Adrenal gland (tissue), 12 donors: ENCODE data around the gene NMRK1. TPM values are rescaled to one million over a fixed set of nuclear protein-coding genes. Genes with fewer than 3 reads are reported as not detected.
A peak's percentile ranks its signal among the peaks of the same experiment; 100 is the strongest.

Experiments used
- DNase-seq, 7 donors: peaks; one replicate each; pipeline ENCODE4 v3.0.0-alpha.2; 2019 to 2020
- H3K27ac ChIP-seq, 5 donors: fragments of 200-600 bp; sonication (generic) in 4 of 5; 1 replicate in 3 of 5; 2 replicates in 2 of 5; pipeline versions ENCODE4 v1.5.1 to v1.8.0; 2016 to 2020; ENCODE audit warnings: mild to moderate bottlenecking in 1 of 5
- H3K27me3 ChIP-seq: fragments of 200-600 bp; 2 replicates; pipeline ENCODE4 v1.8.0; 2021
- H3K36me3 ChIP-seq, 2 donors: fragments of 200-600 bp; replicated peaks in 1 of 2; 1 replicate in 1 of 2; 2 replicates in 1 of 2; pipeline versions ENCODE4 v1.5.1 to v1.8.0; 2018 to 2022
- H3K4me1 ChIP-seq, 2 donors: fragments of 200-600 bp; replicated peaks in 1 of 2; 1 replicate in 1 of 2; 2 replicates in 1 of 2; pipeline versions ENCODE4 v1.5.1 to v1.8.0; 2018 to 2021
- H3K4me3 ChIP-seq, 4 donors: fragments of 200-600 bp; sonication (generic) in 3 of 4; one replicate each; pipeline ENCODE4 v1.5.1; 2016 to 2018
- H3K9me3 ChIP-seq, 3 donors: fragments of 200-600 bp; sonication (generic) in 1 of 3; replicated peaks in 1 of 3; 1 replicate in 2 of 3; 2 replicates in 1 of 3; pipeline versions ENCODE4 v1.5.1 to v1.8.0; 2016 to 2021
- CTCF ChIP-seq, 6 experiments: fragments of 450-650 bp in 4 of 6; fragments of 200-600 bp in 2 of 6; sonication (generic) in 1 of 6; IDR thresholded peaks; 1 replicate in 5 of 6; 2 replicates in 1 of 6; pipeline versions ENCODE4 v1.5.1 to v1.8.0; 2016 to 2021; ENCODE audit warnings: antibody characterized with exemption in 6 of 6, mild to moderate bottlenecking in 2 of 6, moderate library complexity in 1 of 6
- POLR2A ChIP-seq, 2 donors: fragments of 450-650 bp; IDR thresholded peaks; one replicate each; pipeline ENCODE4 v1.6.1; 2017; ENCODE audit warnings: antibody characterized with exemption in 2 of 2, mild to moderate bottlenecking in 2 of 2, moderate library complexity in 1 of 2
- WGBS, 4 donors: extraction: QIAGEN DNeasy Blood & Tissue Kit in 2 of 4; methylation state at CpG; one replicate each; pipeline versions ENCODE4 v1.1.5 to v1.1.7; 2013 to 2017; 5-methylcytosine and 5-hydroxymethylcytosine counted together
- intact Hi-C, 2 donors: fragments of 100-400 bp; cut with DNase I; formaldehyde crosslinking; loops; one replicate each; pipeline versions ENCODE4 v1.14.1 to v1.15.0; 2022 to 2023
- polyA plus RNA-seq, 3 donors: library from polyadenylated mRNA; stranded (reverse); fragments of 200-250 nt in 2 of 3; fragments of 350-450 nt in 1 of 3; fragmentation: Illumina TruSeq in 1 of 3; extraction: RNeasy Lipid Tissue Mini Kit (QIAGEN cat#74804) in 1 of 3; gene quantifications; one replicate each; pipeline ENCODE4 v1.2.3, GENCODE V29; 2013 to 2014
- total RNA-seq, 9 donors: library from RNA; depleted of rRNA in 4 of 9; stranded (reverse); fragments of >200 nt in 4 of 9; fragments of 120-200 nt in 1 of 9; fragmentation: NEBNext Ultra II Directional in 1 of 9; extraction: Animal tissue kit (Norgen Biotek cat#: 25700) in 1 of 9; gene quantifications; one replicate each; pipeline versions ENCODE4 v1.1.0 to v1.2.4, GENCODE V29; 2013 to 2023
- donor health status: healthy with polysubstance abuse.
- donor health status: Bipolar disorder and iron deficiency.
- donor health status: DM: yes; HTN: yes; CAD: no.
- donor health status: DM: no; HTN: no; CAD: no.
- donor health status: DM: no; HTN: no; CAD: no.
- donor health status: DM: yes; HTN: yes; CAD: no.

NMRK1 gene
- total and polyA plus RNA-seq, 12 donors: 4.3 to 93.2 (median 21.3) TPM

- WGBS, 4 donors: 88 to 94% (median 90%) methylated on average over 1 of the region's 1 CpG
- intact Hi-C loops: no loop called here
- Histone ChIP-seq H3K36me3 (peaks cover 0 to 6% of the 10 kb centered on the region in 2 donors), H3K27ac (no peak overlapping the region), H3K27me3 (no peaks in the 10 kb centered on the region), H3K9me3 (no peaks in the 10 kb centered on the region), H3K4me3 (no peak overlapping the region), H3K4me1 (peaks cover 5 to 16% of the 10 kb centered on the region in 2 donors)
- TF ChIP-seq CTCF (IDR thresholded peaks at IDR 0.05) (no peak), POLR2A (IDR thresholded peaks at IDR 0.05) (no peak)
- no peak for DNase-seq
Observed at GRCh38 chr9:75117564-75117963, 29.6 kb upstream of the NMRK1 start.

GRCh38 chr9:75116306-75116705, 28.4 kb upstream of the NMRK1 start:
- Histone ChIP-seq H3K27ac (no peak overlapping the region), H3K9me3 (no peaks in the 10 kb centered on the region), H3K4me3 (no peak overlapping the region), H3K36me3 (peaks cover 0 to 6% of the 10 kb centered on the region in 2 donors), H3K4me1 (peaks cover 5 to 21% of the 10 kb centered on the region in 2 donors), H3K27me3 (no peaks in the 10 kb centered on the region)
- DNase-seq: no peak
- WGBS, 4 donors: 43 to 55% (median 47%) methylated on average over 4 of the region's 4 CpGs
- intact Hi-C loops: no loop called here
- TF ChIP-seq POLR2A (IDR thresholded peaks at IDR 0.05) (no peak), CTCF (IDR thresholded peaks at IDR 0.05) (no peak)

GRCh38 chr9:75112789-75113188, 24.8 kb upstream of the NMRK1 start:
- WGBS, 4 donors: 55 to 65% (median 57%) methylated on average over 4 of the region's 4 CpGs
- Histone ChIP-seq H3K4me3 (no peak overlapping the region), H3K27me3 (no peaks in the 10 kb centered on the region), H3K4me1 (peaks cover 10 to 40% of the 10 kb centered on the region in 2 donors), H3K27ac (peak overlapping the region in 1 of 5 donors; percentile 39), H3K9me3 (no peaks in the 10 kb centered on the region), H3K36me3 (no peaks in the 10 kb centered on the region)
- intact Hi-C loops: no loop called here
- no peak for DNase-seq
- TF ChIP-seq CTCF (IDR thresholded peaks at IDR 0.05) (no peak), POLR2A (IDR thresholded peaks at IDR 0.05) (no peak)

- peaks cover 6 to 42% of the 10 kb centered on the region in 2 donors for H3K4me1 ChIP-seq
- no peak overlapping the region for H3K4me3 ChIP-seq
- WGBS, 4 donors: 80 to 92% (median 84%) methylated on average over 4 to 5 of the region's 5 CpGs
- no peak for TF ChIP-seq CTCF (IDR thresholded peaks at IDR 0.05)
- no peak for TF ChIP-seq POLR2A (IDR thresholded peaks at IDR 0.05)
- no peaks in the 10 kb centered on the region for H3K27me3 ChIP-seq
- no peaks in the 10 kb centered on the region for H3K9me3 ChIP-seq
- no peak for DNase-seq
- H3K27ac ChIP-seq: no peak overlapping the region
- H3K36me3 ChIP-seq: no peaks in the 10 kb centered on the region
- intact Hi-C loops: no loop called here
Observed at GRCh38 chr9:75111019-75111622, 23.2 kb upstream of the NMRK1 start.
